ENCODE measurements around the gene FAM227A. TPM values are rescaled to one million over a fixed set of nuclear protein-coding genes. Genes with fewer than 3 reads are reported as not detected.

The FAM227A gene
- total and polyA plus RNA-seq, 5 donors from 2014 or later = not detected

- Mint-ChIP-seq H3K4me3 (no peak overlapping the region), H3K4me1 (peaks cover 0 to 2% (median 0%) of the 10 kb centered on the region in 4 donors), H3K27me3 (peaks cover 14% of the 10 kb centered on the region), H3K36me3 (peaks cover 2% of the 10 kb centered on the region), H3K27ac (no peak overlapping the region), H3K9me3 (peaks cover 0 to 19% (median 4%) of the 10 kb centered on the region in 7 donors)
- DNase-seq (no peak), ATAC-seq (ENCODE audit: low read depth in 2 of 2) (no peak)
- H3K36me3 ChIP-seq (ENCODE audit: control insufficient read depth, insufficient read depth, low read length) = no peaks in the 10 kb centered on the region
- H3K9me3 ChIP-seq (ENCODE audit: control insufficient read depth in 2 of 2, low read length in 2 of 2) = peaks cover 9 to 13% of the 10 kb centered on the region in 2 experiments
- no peaks in the 10 kb centered on the region for H3K4me1 ChIP-seq (ENCODE audit: control insufficient read depth, insufficient read depth, low read length, poor library complexity, severe bottlenecking)
- no peak overlapping the region for H3K4me3 ChIP-seq (ENCODE audit: low read depth, low read length)
- H3K27me3 ChIP-seq (ENCODE audit: control insufficient read depth, insufficient read depth, low read length) = peaks cover 2% of the 10 kb centered on the region
- no peak overlapping the region for H3K27ac ChIP-seq (ENCODE audit: insufficient read depth, low read length, poor library complexity, severe bottlenecking)
Observed at GRCh38 chr22:38614332-38615063, 41.7 kb downstream of the FAM227A start.

- H3K27ac Mint-ChIP-seq = no peak overlapping the region
- no peak overlapping the region for H3K4me3 Mint-ChIP-seq
- no peaks in the 10 kb centered on the region for H3K36me3 Mint-ChIP-seq
- Histone ChIP-seq H3K27me3 (ENCODE audit: control insufficient read depth, insufficient read depth, low read length) (peaks cover 2% of the 10 kb centered on the region), H3K4me3 (ENCODE audit: low read depth, low read length) (no peak overlapping the region), H3K9me3 (ENCODE audit: control insufficient read depth in 2 of 2, low read length in 2 of 2) (peaks cover 8 to 10% of the 10 kb centered on the region in 2 experiments), H3K4me1 (ENCODE audit: control insufficient read depth, insufficient read depth, low read length, poor library complexity, severe bottlenecking) (no peaks in the 10 kb centered on the region), H3K27ac (ENCODE audit: insufficient read depth, low read length, poor library complexity, severe bottlenecking) (no peak overlapping the region), H3K36me3 (ENCODE audit: control insufficient read depth, insufficient read depth, low read length) (no peaks in the 10 kb centered on the region)
- DNase-seq (no peak), ATAC-seq (ENCODE audit: low read depth in 2 of 2) (no peak)
- peaks cover 0 to 2% (median 0%) of the 10 kb centered on the region in 4 donors for H3K4me1 Mint-ChIP-seq
- peaks cover 0 to 16% (median 4%) of the 10 kb centered on the region in 7 donors for H3K9me3 Mint-ChIP-seq
- H3K27me3 Mint-ChIP-seq = peaks cover 14% of the 10 kb centered on the region
Observed at GRCh38 chr22:38613588-38613987, 42.6 kb downstream of the FAM227A start.

- Mint-ChIP-seq H3K9me3 (peaks cover 0 to 5% (median 0%) of the 10 kb centered on the region in 7 donors), H3K4me1 (peaks cover 0 to 2% (median 0%) of the 10 kb centered on the region in 4 donors), H3K27me3 (peaks cover 11% of the 10 kb centered on the region), H3K27ac (no peak overlapping the region), H3K36me3 (no peaks in the 10 kb centered on the region), H3K4me3 (peak overlapping the region in 1 of 4 donors; percentile 2)
- no peaks in the 10 kb centered on the region for H3K9me3 ChIP-seq (ENCODE audit: control insufficient read depth in 2 of 2, low read length in 2 of 2)
- H3K27me3 ChIP-seq (ENCODE audit: control insufficient read depth, insufficient read depth, low read length) = no peaks in the 10 kb centered on the region
- H3K27ac ChIP-seq (ENCODE audit: insufficient read depth, low read length, poor library complexity, severe bottlenecking) = no peak overlapping the region
- no peak for DNase-seq
- H3K4me1 ChIP-seq (ENCODE audit: control insufficient read depth, insufficient read depth, low read length, poor library complexity, severe bottlenecking) = no peaks in the 10 kb centered on the region
- ATAC-seq (ENCODE audit: low read depth in 2 of 2) = no peak
- no peaks in the 10 kb centered on the region for H3K36me3 ChIP-seq (ENCODE audit: control insufficient read depth, insufficient read depth, low read length)
- H3K4me3 ChIP-seq (ENCODE audit: low read depth, low read length) = no peak overlapping the region
Observed at GRCh38 chr22:38612217-38613006, 43.8 kb downstream of the FAM227A start.

- no peak for ATAC-seq (ENCODE audit: low read depth in 2 of 2)
- peak overlapping the region in 1 of 3 donors; percentile 40 for H3K27ac Mint-ChIP-seq
- no peak for DNase-seq
Observed at GRCh38 chr22:38611559-38611958, 44.6 kb downstream of the FAM227A start.

GRCh38 chr22:38610234-38610633, 46.0 kb downstream of the FAM227A start:
- Mint-ChIP-seq H3K9me3 (peaks cover 0 to 2% (median 0%) of the 10 kb centered on the region in 7 donors), H3K27me3 (no peaks in the 10 kb centered on the region), H3K4me1 (no peaks in the 10 kb centered on the region), H3K4me3 (no peak overlapping the region), H3K27ac (no peak overlapping the region), H3K36me3 (no peaks in the 10 kb centered on the region)
- H3K4me3 ChIP-seq (ENCODE audit: low read depth, low read length) = no peak overlapping the region
- DNase-seq (no peak), ATAC-seq (ENCODE audit: low read depth in 2 of 2) (no peak)
- H3K36me3 ChIP-seq (ENCODE audit: control insufficient read depth, insufficient read depth, low read length) = no peaks in the 10 kb centered on the region
- no peak overlapping the region for H3K27ac ChIP-seq (ENCODE audit: insufficient read depth, low read length, poor library complexity, severe bottlenecking)
- no peaks in the 10 kb centered on the region for H3K9me3 ChIP-seq (ENCODE audit: control insufficient read depth in 2 of 2, low read length in 2 of 2)
- H3K27me3 ChIP-seq (ENCODE audit: control insufficient read depth, insufficient read depth, low read length) = no peaks in the 10 kb centered on the region
- no peaks in the 10 kb centered on the region for H3K4me1 ChIP-seq (ENCODE audit: control insufficient read depth, insufficient read depth, low read length, poor library complexity, severe bottlenecking)

More at GRCh38 chr22:38611559-38611958, 44.6 kb downstream of the FAM227A start:
- Histone ChIP-seq H3K27ac (ENCODE audit: insufficient read depth, low read length, poor library complexity, severe bottlenecking) (no peak overlapping the region), H3K27me3 (ENCODE audit: control insufficient read depth, insufficient read depth, low read length) (no peaks in the 10 kb centered on the region), H3K36me3 (ENCODE audit: control insufficient read depth, insufficient read depth, low read length) (no peaks in the 10 kb centered on the region), H3K4me1 (ENCODE audit: control insufficient read depth, insufficient read depth, low read length, poor library complexity, severe bottlenecking) (no peaks in the 10 kb centered on the region), H3K4me3 (ENCODE audit: low read depth, low read length) (no peak overlapping the region), H3K9me3 (ENCODE audit: control insufficient read depth in 2 of 2, low read length in 2 of 2) (no peaks in the 10 kb centered on the region)
- no peak overlapping the region for H3K4me3 Mint-ChIP-seq
- H3K4me1 Mint-ChIP-seq = peaks cover 0 to 2% (median 0%) of the 10 kb centered on the region in 4 donors
- peaks cover 6% of the 10 kb centered on the region for H3K27me3 Mint-ChIP-seq
- no peaks in the 10 kb centered on the region for H3K36me3 Mint-ChIP-seq
- peaks cover 0 to 2% (median 0%) of the 10 kb centered on the region in 7 donors for H3K9me3 Mint-ChIP-seq

GRCh38 chr22:38608992-38609750, 47.0 kb downstream of the FAM227A start:
- no peaks in the 10 kb centered on the region for H3K4me1 ChIP-seq (ENCODE audit: control insufficient read depth, insufficient read depth, low read length, poor library complexity, severe bottlenecking)
- no peaks in the 10 kb centered on the region for H3K27me3 Mint-ChIP-seq
- no peaks in the 10 kb centered on the region for H3K4me1 Mint-ChIP-seq
- DNase-seq = no peak
- no peaks in the 10 kb centered on the region for H3K36me3 ChIP-seq (ENCODE audit: control insufficient read depth, insufficient read depth, low read length)
- H3K27ac Mint-ChIP-seq = no peak overlapping the region
- H3K4me3 ChIP-seq (ENCODE audit: low read depth, low read length) = no peak overlapping the region
- H3K9me3 ChIP-seq (ENCODE audit: control insufficient read depth in 2 of 2, low read length in 2 of 2) = no peaks in the 10 kb centered on the region
- H3K27me3 ChIP-seq (ENCODE audit: control insufficient read depth, insufficient read depth, low read length) = no peaks in the 10 kb centered on the region
- H3K27ac ChIP-seq (ENCODE audit: insufficient read depth, low read length, poor library complexity, severe bottlenecking) = no peak overlapping the region
- no peak for ATAC-seq (ENCODE audit: low read depth in 2 of 2)
- peaks cover 0 to 2% (median 0%) of the 10 kb centered on the region in 7 donors for H3K9me3 Mint-ChIP-seq
- no peaks in the 10 kb centered on the region for H3K36me3 Mint-ChIP-seq
- no peak overlapping the region for H3K4me3 Mint-ChIP-seq

- Histone ChIP-seq H3K27ac (ENCODE audit: insufficient read depth, low read length, poor library complexity, severe bottlenecking) (no peak overlapping the region), H3K4me1 (ENCODE audit: control insufficient read depth, insufficient read depth, low read length, poor library complexity, severe bottlenecking) (no peaks in the 10 kb centered on the region), H3K27me3 (ENCODE audit: control insufficient read depth, insufficient read depth, low read length) (no peaks in the 10 kb centered on the region), H3K4me3 (ENCODE audit: low read depth, low read length) (no peak overlapping the region), H3K9me3 (ENCODE audit: control insufficient read depth in 2 of 2, low read length in 2 of 2) (no peaks in the 10 kb centered on the region), H3K36me3 (ENCODE audit: control insufficient read depth, insufficient read depth, low read length) (no peaks in the 10 kb centered on the region)
- Mint-ChIP-seq H3K4me3 (no peak overlapping the region), H3K27ac (no peak overlapping the region), H3K27me3 (no peaks in the 10 kb centered on the region), H3K4me1 (no peaks in the 10 kb centered on the region), H3K9me3 (peaks cover 0 to 2% (median 0%) of the 10 kb centered on the region in 7 donors), H3K36me3 (no peaks in the 10 kb centered on the region)
- ATAC-seq (ENCODE audit: low read depth in 2 of 2) = no peak
- DNase-seq = no peak
Observed at GRCh38 chr22:38607680-38608079, 48.5 kb downstream of the FAM227A start.
